ENCODE measurements around the gene CLEC5A.
"Not testable (repeated sequence)": the region's sequence is repeated elsewhere in the genome, so short reads cannot be mapped to it uniquely, and the experiment has no call there.

The CLEC5A gene

GRCh38 chr7:141911391-141911790 is 35.4 kb downstream of the CLEC5A start:
- H3K4me3 ChIP-seq, result no peak overlapping the region
- DNase-seq, result no peak
- intact Hi-C loops (cut with DNase I; ENCODE audit: low total_unique reads), result no loop called here
- no peaks in the 10 kb centered on the region for H3K4me1 ChIP-seq
- no peak overlapping the region for H3K27ac ChIP-seq
- no peaks in the 10 kb centered on the region for H3K36me3 ChIP-seq
- H3K27me3 ChIP-seq, result no peaks in the 10 kb centered on the region
- no peak for TF ChIP-seq CTCF (IDR thresholded peaks at IDR 0.05)
- H3K9me3 ChIP-seq, result no peaks in the 10 kb centered on the region

- no peaks in the 10 kb centered on the region for H3K9me3 ChIP-seq
- no peaks in the 10 kb centered on the region for H3K36me3 ChIP-seq
- no peak overlapping the region for H3K27ac ChIP-seq
- H3K27me3 ChIP-seq, result no peaks in the 10 kb centered on the region
- H3K4me3 ChIP-seq, result no peak overlapping the region
- no peak for DNase-seq
- no peaks in the 10 kb centered on the region for H3K4me1 ChIP-seq
- no peak for TF ChIP-seq CTCF (IDR thresholded peaks at IDR 0.05)
- intact Hi-C loops (cut with DNase I; ENCODE audit: low total_unique reads), result no loop called here
These were observed 40.5 kb downstream of the CLEC5A start for GRCh38 chr7:141906285-141906684.

- H3K9me3 ChIP-seq; DNase-seq; intact Hi-C loops (cut with DNase I; ENCODE audit: low total_unique reads); H3K4me3 ChIP-seq; H3K27ac ChIP-seq; H3K36me3 ChIP-seq; H3K4me1 ChIP-seq; H3K27me3 ChIP-seq: not testable (repeated sequence)
These were observed 47.4 kb downstream of the CLEC5A start for GRCh38 chr7:141899366-141899765.

- TF ChIP-seq CTCF (IDR thresholded peaks at IDR 0.05), result no peak
- no peak for DNase-seq
- Histone ChIP-seq H3K9me3 (no peaks in the 10 kb centered on the region), H3K27me3 (no peaks in the 10 kb centered on the region), H3K27ac (no peak overlapping the region), H3K4me1 (no peaks in the 10 kb centered on the region), H3K4me3 (no peak overlapping the region), H3K36me3 (no peaks in the 10 kb centered on the region)
- intact Hi-C loops (cut with DNase I; ENCODE audit: low total_unique reads), result no loop called here
These were observed 55.4 kb downstream of the CLEC5A start for GRCh38 chr7:141891336-141891735.

GRCh38 chr7:141889321-141889720 is 57.5 kb downstream of the CLEC5A start:
- Histone ChIP-seq H3K9me3 (no peaks in the 10 kb centered on the region), H3K4me3 (no peak overlapping the region), H3K27me3 (no peaks in the 10 kb centered on the region), H3K36me3 (no peaks in the 10 kb centered on the region), H3K27ac (no peak overlapping the region), H3K4me1 (no peaks in the 10 kb centered on the region)
- intact Hi-C loops (cut with DNase I; ENCODE audit: low total_unique reads), result no loop called here
- no peak for TF ChIP-seq CTCF (IDR thresholded peaks at IDR 0.05)
- no peak for DNase-seq

- Histone ChIP-seq H3K27me3 (no peaks in the 10 kb centered on the region), H3K4me3 (no peak overlapping the region), H3K4me1 (no peaks in the 10 kb centered on the region), H3K36me3 (no peaks in the 10 kb centered on the region), H3K9me3 (peaks cover 0 to 6% (median 0%) of the 10 kb centered on the region in 3 donors), H3K27ac (no peak overlapping the region)
- no peak for TF ChIP-seq CTCF (IDR thresholded peaks at IDR 0.05)
- no peak for DNase-seq
- intact Hi-C loops (cut with DNase I; ENCODE audit: low total_unique reads), result no loop called here
These were observed 62.1 kb downstream of the CLEC5A start for GRCh38 chr7:141884539-141885225.
